ENCODE measurements around the gene SH3PXD2A. TPM values are rescaled to one million over a fixed set of nuclear protein-coding genes. Genes with fewer than 3 reads are reported as not detected.
"Not testable (repeated sequence)": the region's sequence is repeated elsewhere in the genome, so short reads cannot be mapped to it uniquely, and the experiment has no call there.

The SH3PXD2A gene
- polyA plus RNA-seq, 1 experiment, result 50.2 TPM

DNA sequence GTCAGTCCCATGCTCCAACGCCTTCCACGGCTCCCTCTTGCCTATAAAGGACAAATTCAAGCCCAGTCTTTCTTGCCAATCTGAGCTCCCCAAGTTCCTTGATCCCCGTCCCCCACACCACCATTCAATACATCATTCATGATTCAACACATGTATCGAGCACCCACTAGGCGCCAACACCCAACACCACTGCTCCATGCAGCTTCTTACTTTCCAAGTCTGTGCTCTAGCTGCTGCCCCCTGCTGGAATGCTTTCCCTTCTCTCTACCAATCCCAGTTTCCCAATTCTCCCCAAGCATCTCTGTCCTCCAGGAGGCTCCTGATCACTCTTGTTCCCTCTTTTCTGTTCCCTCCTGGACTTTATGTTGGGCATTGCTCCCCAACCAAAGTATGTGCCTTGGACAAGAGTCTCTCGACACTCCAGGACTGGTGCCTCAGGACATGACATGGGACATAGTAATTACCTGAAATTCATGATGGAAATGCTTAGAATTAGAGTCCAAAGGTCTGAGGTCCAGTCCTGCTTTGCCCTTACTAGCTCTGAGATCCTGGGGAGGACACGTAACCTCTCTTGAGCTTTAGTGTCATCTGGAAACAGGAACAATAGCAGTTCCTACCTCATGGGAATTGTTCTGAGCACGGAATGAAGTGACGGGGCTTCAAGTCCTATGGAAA, 189.2 kb downstream of the SH3PXD2A start:
- ChIA-PET CTCF (interaction anchor here (1.1 to 4.8 kb wide), 11 partner anchors 9 to 74 kb away, joined by 3 to 24 read pairs (median 4); no protein-coding TSS in a partner anchor), POLR2A (no interaction called here)
- Histone ChIP-seq H3K4me3 (ENCODE audit: low read depth, low read length) (no peak overlapping the region), H3K36me3 (ENCODE audit: control insufficient read depth, insufficient read depth, low read length) (peaks cover 3% of the 10 kb centered on the region; the same call in 1 of the 2 replicates), H3K27me3 (ENCODE audit: control insufficient read depth, insufficient read depth, low read length) (no peaks in the 10 kb centered on the region)
- TF ChIP-seq, protein P1, sequence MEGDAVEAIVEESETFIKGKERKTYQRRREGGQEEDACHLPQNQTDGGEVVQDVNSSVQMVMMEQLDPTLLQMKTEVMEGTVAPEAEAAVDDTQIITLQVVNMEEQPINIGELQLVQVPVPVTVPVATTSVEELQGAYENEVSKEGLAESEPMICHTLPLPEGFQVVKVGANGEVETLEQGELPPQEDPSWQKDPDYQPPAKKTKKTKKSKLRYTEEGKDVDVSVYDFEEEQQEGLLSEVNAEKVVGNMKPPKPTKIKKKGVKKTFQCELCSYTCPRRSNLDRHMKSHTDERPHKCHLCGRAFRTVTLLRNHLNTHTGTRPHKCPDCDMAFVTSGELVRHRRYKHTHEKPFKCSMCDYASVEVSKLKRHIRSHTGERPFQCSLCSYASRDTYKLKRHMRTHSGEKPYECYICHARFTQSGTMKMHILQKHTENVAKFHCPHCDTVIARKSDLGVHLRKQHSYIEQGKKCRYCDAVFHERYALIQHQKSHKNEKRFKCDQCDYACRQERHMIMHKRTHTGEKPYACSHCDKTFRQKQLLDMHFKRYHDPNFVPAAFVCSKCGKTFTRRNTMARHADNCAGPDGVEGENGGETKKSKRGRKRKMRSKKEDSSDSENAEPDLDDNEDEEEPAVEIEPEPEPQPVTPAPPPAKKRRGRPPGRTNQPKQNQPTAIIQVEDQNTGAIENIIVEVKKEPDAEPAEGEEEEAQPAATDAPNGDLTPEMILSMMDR (IDR thresholded peaks at IDR 0.05; ENCODE audit: insufficient read depth, low read depth, low read length), result peak; percentile 54
- DNase-seq (ENCODE audit: low read depth), result no peak

DNA sequence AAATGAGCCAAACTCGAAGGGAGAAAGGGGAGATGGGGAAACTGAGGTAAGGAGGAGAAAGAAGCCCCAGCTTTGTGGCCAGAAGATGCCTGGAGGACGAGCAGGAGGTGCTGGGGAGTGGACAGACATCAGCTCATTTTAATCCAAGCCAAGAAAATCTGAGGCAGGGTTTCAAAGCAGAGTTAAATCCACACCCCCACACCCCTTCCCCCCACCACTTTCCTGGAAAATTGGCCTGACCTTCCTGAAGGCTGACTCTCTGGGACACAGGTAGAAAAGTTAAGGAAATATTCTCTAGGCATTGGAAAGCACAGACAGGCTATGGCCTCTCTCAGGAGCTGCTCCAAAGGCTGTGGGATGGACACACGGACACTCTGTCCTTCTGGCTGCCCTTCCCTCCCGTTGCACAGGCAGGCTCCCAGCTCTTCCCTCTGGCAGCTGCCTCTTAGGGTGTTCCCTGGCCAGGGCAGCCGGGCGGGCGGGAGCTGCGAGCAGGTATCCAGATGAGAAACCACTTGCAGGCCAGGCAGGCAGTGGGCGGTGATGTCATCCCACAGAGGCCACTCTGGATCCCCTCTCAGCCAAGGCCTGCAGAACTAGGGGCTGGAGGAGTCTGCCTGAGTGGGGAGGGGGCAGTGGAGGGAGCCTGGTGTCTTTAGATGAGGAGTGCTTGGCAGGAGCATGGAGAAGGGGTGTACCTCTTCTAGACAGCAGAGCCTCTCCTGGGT, 190.1 kb downstream of the SH3PXD2A start:
- ChIA-PET CTCF (interaction anchor here (1.2 to 4.8 kb wide), 9 partner anchors 9 to 220 kb away, joined by 3 to 24 read pairs (median 4); no protein-coding TSS in a partner anchor), POLR2A (no interaction called here)
- no peak overlapping the region for H3K4me3 ChIP-seq (ENCODE audit: low read depth, low read length)
- DNase-seq (ENCODE audit: low read depth), result no peak
- peaks cover 4% of the 10 kb centered on the region; the same call in 1 of the 2 replicates for H3K36me3 ChIP-seq (ENCODE audit: control insufficient read depth, insufficient read depth, low read length)
- TF ChIP-seq, protein P1 (IDR thresholded peaks at IDR 0.05; ENCODE audit: insufficient read depth, low read depth, low read length), result no peak
- no peaks in the 10 kb centered on the region for H3K27me3 ChIP-seq (ENCODE audit: control insufficient read depth, insufficient read depth, low read length)

GRCh38 chr10:103663802-103664201, 191.6 kb downstream of the SH3PXD2A start:
- no peak for DNase-seq (ENCODE audit: low read depth)
- H3K36me3 ChIP-seq (ENCODE audit: control insufficient read depth, insufficient read depth, low read length), result peaks cover 13% of the 10 kb centered on the region
- no peaks in the 10 kb centered on the region for H3K27me3 ChIP-seq (ENCODE audit: control insufficient read depth, insufficient read depth, low read length)
- ChIA-PET POLR2A (no interaction called here), CTCF (interaction anchor here (1.3 to 2.6 kb wide), 3 partner anchors 23 to 222 kb away, joined by 3 to 14 read pairs (median 3); no protein-coding TSS in a partner anchor)
- no peak overlapping the region for H3K4me3 ChIP-seq (ENCODE audit: low read depth, low read length)
- TF ChIP-seq, protein P1 (IDR thresholded peaks at IDR 0.05; ENCODE audit: insufficient read depth, low read depth, low read length), result no peak

DNA sequence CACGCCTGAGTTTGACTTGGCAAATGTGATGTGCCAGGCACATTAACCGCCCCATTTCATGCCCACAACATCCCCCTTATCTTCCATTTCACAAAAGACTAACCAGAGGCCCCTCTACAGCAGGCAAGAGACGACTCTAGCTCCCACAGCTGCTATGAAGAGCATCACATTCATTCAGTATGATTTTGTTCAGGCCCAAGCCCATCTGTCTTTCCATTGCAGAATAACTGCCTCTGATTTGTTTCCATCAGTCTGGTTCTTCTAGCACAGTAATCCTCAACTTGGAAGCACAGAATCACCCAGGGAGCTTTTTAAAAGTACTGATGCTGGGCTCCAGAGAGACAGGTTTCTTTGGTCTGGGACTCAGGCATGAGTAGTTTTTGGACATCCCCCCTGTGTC, 192.1 kb downstream of the SH3PXD2A start:
- CTCF ChIA-PET, result interaction anchor here (1.3 to 2.6 kb wide), 2 partner anchors 23 to 67 kb away, joined by 3 to 14 read pairs; no protein-coding TSS in a partner anchor
- H3K27me3 ChIP-seq (ENCODE audit: control insufficient read depth, insufficient read depth, low read length), result no peaks in the 10 kb centered on the region
- H3K36me3 ChIP-seq (ENCODE audit: control insufficient read depth, insufficient read depth, low read length), result peaks cover 18% of the 10 kb centered on the region
- TF ChIP-seq, protein P1 (IDR thresholded peaks at IDR 0.05; ENCODE audit: insufficient read depth, low read depth, low read length), result no peak
- POLR2A ChIA-PET, result no interaction called here
- H3K4me3 ChIP-seq (ENCODE audit: low read depth, low read length), result no peak overlapping the region
- DNase-seq (ENCODE audit: low read depth), result no peak

GRCh38 chr10:103662704-103663103, 192.7 kb downstream of the SH3PXD2A start:
- H3K4me3 ChIP-seq (ENCODE audit: low read depth, low read length); DNase-seq (ENCODE audit: low read depth); H3K27me3 ChIP-seq (ENCODE audit: control insufficient read depth, insufficient read depth, low read length); POLR2A ChIA-PET: not testable (repeated sequence)
- CTCF ChIA-PET, result interaction anchor here (1.1 to 3.0 kb wide), 6 partner anchors 24 to 67 kb away, joined by 3 to 17 read pairs (median 6); no protein-coding TSS in a partner anchor
- H3K36me3 ChIP-seq (ENCODE audit: control insufficient read depth, insufficient read depth, low read length), result peaks cover 21% of the 10 kb centered on the region

Measured in BJ (cell line).